ENCODE results near the gene SNX30.

DNA sequence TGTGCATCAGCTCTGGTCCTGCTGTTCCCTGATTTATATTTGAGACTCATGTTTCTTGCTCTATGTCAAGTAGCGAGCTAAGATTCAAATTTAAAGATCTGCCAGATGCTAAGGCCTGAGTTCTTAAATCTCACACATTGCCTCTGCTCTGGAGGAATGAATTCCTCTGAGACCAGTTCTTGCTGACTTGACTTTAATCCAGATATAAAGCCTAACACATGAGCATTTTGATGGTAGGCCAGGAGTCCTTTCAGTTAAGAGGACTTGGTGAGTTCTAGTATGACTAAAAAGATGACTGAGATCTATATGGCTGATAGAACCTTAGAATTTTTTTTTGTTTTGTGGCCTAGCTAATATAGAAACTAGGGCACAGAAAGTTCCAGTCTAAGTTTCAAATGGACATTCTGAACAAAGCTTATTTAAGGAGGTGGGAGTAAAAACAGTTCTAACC, 31.3 kb upstream of the SNX30 start:
- TF ChIP-seq, protein P1, sequence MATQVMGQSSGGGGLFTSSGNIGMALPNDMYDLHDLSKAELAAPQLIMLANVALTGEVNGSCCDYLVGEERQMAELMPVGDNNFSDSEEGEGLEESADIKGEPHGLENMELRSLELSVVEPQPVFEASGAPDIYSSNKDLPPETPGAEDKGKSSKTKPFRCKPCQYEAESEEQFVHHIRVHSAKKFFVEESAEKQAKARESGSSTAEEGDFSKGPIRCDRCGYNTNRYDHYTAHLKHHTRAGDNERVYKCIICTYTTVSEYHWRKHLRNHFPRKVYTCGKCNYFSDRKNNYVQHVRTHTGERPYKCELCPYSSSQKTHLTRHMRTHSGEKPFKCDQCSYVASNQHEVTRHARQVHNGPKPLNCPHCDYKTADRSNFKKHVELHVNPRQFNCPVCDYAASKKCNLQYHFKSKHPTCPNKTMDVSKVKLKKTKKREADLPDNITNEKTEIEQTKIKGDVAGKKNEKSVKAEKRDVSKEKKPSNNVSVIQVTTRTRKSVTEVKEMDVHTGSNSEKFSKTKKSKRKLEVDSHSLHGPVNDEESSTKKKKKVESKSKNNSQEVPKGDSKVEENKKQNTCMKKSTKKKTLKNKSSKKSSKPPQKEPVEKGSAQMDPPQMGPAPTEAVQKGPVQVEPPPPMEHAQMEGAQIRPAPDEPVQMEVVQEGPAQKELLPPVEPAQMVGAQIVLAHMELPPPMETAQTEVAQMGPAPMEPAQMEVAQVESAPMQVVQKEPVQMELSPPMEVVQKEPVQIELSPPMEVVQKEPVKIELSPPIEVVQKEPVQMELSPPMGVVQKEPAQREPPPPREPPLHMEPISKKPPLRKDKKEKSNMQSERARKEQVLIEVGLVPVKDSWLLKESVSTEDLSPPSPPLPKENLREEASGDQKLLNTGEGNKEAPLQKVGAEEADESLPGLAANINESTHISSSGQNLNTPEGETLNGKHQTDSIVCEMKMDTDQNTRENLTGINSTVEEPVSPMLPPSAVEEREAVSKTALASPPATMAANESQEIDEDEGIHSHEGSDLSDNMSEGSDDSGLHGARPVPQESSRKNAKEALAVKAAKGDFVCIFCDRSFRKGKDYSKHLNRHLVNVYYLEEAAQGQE (tag by site-specific recombination; IDR thresholded peaks at IDR 0.05): no peak
- TF ChIP-seq, protein P2, sequence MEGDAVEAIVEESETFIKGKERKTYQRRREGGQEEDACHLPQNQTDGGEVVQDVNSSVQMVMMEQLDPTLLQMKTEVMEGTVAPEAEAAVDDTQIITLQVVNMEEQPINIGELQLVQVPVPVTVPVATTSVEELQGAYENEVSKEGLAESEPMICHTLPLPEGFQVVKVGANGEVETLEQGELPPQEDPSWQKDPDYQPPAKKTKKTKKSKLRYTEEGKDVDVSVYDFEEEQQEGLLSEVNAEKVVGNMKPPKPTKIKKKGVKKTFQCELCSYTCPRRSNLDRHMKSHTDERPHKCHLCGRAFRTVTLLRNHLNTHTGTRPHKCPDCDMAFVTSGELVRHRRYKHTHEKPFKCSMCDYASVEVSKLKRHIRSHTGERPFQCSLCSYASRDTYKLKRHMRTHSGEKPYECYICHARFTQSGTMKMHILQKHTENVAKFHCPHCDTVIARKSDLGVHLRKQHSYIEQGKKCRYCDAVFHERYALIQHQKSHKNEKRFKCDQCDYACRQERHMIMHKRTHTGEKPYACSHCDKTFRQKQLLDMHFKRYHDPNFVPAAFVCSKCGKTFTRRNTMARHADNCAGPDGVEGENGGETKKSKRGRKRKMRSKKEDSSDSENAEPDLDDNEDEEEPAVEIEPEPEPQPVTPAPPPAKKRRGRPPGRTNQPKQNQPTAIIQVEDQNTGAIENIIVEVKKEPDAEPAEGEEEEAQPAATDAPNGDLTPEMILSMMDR (tag by site-specific recombination; IDR thresholded peaks at IDR 0.05): no peak
- TF ChIP-seq, protein P3, sequence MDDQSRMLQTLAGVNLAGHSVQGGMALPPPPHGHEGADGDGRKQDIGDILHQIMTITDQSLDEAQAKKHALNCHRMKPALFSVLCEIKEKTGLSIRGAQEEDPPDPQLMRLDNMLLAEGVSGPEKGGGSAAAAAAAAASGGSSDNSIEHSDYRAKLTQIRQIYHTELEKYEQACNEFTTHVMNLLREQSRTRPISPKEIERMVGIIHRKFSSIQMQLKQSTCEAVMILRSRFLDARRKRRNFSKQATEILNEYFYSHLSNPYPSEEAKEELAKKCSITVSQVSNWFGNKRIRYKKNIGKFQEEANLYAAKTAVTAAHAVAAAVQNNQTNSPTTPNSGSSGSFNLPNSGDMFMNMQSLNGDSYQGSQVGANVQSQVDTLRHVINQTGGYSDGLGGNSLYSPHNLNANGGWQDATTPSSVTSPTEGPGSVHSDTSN (CRISPR knock-in tag; IDR thresholded peaks at IDR 0.05): no peak
- TF ChIP-seq ZNF366 (tag by site-specific recombination; conservative IDR thresholded peaks at IDR 0.05) (no peak), YY1 (tag by site-specific recombination; IDR thresholded peaks at IDR 0.05) (no peak)
- TF ChIP-seq, protein P4, sequence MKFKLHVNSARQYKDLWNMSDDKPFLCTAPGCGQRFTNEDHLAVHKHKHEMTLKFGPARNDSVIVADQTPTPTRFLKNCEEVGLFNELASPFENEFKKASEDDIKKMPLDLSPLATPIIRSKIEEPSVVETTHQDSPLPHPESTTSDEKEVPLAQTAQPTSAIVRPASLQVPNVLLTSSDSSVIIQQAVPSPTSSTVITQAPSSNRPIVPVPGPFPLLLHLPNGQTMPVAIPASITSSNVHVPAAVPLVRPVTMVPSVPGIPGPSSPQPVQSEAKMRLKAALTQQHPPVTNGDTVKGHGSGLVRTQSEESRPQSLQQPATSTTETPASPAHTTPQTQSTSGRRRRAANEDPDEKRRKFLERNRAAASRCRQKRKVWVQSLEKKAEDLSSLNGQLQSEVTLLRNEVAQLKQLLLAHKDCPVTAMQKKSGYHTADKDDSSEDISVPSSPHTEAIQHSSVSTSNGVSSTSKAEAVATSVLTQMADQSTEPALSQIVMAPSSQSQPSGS (tag by site-specific recombination; IDR thresholded peaks at IDR 0.05; ENCODE audit: low read depth): no peak

All from HEK293 (cell line).